AG20443 (cell line): ENCODE data around the gene FNIP2.
A peak's percentile ranks its signal among the peaks of the same experiment; 100 is the strongest.
"Not testable (repeated sequence)": the region's sequence is repeated elsewhere in the genome, so short reads cannot be mapped to it uniquely, and the experiment has no call there.

Experiments
- DNase-seq: peaks from one replicate; pipeline ENCODE4 v3.0.0; 2012; ENCODE audit warnings: low spot score, mixed read lengths

FNIP2 gene

DNA sequence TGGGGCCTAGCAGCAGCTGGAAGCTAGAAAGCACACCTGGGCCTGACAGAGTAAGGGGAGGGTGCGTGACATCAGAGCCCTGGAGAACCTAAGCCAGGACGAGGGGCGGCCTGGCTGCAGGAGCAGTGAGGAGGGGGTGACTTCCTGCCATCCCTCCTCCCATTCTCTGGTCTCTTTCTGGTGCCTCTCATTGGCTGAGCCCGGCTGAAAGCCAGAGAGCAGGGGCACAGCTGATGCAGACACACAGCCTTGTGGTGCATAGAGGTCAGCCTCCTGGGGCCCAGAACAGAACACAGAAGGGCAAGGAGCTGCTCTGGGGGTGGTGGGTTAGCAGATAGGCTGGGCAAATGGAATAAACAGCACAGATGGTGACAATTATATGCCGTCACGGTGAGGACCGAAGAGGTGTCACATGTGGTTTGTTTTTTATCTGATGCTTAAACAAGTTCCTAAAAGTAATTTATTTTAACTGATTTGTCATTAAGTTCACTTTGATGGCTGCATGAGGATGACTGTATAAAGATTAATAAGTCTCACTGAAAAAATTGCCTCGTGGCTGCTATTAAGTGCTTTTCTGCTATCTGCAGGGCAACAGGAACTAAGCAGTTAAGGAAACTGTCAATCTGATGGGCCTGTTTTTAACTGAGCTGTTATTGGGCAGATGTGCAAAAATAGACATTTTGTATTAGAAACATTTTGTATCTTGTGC, 102.0 kb downstream of the FNIP2 start:
- no peak for DNase-seq

DNA sequence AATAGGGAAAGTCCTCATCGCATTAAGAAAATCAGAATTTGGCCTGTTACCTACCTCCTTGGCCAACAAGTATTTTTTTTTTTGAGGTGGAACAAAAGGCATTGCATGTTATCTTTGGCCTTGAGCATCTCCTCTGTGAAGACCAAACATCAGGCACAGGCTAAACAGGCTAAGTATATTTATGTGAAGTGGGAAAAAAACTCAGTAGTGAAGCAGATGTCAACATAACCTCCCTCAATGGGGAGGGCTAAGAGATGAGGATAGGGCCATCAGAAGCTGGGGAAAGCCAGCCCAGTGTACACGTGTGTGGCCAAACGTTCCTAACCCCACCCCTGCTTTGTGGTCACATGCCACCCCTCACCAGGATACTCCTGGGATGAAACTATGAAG, 102.5 kb downstream of the FNIP2 start:
- DNase-seq = no peak

DNA sequence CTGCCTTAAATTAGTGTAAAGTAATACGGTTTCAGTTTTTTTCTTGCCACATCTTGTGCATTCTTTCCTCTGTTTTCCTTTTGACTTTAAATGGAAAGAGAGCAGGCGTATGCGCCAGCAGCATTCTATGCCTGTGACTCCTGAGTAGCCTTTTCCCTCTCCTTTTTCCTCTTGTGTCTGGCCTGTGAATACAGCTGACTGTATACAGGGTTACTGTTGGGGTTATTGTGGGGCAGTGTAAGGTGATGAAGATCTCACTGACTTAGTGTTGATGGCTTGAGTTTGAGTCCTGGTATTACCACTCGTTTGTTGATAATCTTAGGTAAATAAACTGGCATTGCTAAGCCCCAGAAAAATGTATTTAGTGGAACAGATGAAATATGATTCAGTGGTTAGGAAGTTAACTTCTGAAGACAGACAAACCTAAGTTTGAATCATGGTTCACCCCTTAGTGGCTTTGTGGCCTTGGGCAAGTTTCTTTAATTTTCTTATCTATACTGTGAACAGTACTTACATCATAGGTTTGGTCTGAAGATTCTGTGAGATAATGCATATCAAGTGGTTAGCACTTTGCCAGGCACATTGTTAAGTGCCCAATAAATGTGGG, 105.1 kb downstream of the FNIP2 start:
- DNase-seq = peak; percentile 37

DNA sequence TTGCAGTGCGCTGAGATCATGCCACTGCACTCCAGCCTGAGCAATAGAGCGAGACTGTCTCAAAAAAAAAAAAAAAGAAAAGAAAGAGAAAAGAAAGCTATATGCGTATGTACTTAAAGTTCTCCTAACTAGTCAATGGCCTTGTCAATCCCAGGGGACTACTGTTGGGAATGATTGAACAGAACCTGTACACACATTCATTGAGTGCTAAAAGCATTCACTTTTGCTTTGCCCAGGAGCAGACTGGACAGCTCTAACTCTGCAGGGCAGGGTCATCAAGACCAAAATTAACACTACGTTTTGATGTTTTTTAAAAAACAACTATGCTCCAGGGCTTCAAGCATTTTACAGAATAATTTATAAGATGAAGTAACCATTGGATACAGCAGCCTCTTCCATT, 106.2 kb downstream of the FNIP2 start:
- no peak for DNase-seq

- no peak for DNase-seq
Observed at GRCh38 chr4:158875455-158875854, 106.6 kb downstream of the FNIP2 start.

DNA sequence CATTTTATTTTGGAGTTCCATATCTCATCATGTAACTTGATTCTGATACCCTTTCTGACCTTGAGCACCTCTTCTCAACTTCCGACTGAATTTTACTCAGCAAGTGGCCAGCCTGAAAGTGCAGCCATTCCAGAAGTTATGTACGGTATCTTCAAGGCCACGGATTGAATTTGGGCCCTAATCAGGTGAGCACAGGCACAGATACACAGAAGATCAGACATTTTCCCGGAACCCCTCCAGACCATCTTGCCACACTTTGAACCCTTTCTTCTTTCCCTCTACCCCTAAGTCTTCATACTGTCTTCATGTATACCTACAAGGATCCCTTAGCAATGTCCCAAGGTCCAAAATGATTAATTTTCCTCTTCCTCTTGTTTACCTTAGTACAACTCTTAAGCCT, 108.2 kb downstream of the FNIP2 start:
- DNase-seq = no peak

DNA sequence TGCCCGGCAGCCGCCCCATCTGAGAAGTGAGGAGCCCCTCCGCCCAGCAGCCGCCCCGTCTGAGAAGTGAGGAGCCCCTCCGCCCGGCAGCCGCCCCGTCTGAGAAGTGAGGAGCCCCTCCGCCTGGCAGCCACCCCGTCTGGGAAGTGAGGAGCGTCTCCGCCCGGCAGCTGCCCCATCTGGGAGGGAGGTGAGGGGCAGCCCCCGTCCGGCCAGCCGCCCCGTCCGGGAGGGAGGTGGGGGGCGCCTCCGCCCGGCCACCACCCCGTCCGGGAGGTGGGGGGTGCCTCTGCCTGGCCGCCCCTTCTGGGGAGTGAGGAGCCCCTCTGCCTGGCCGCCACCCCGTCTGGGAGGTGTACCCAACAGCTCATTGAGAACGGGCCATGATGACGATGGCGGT, 113.3 kb downstream of the FNIP2 start:
- DNase-seq = not testable (repeated sequence)

DNA sequence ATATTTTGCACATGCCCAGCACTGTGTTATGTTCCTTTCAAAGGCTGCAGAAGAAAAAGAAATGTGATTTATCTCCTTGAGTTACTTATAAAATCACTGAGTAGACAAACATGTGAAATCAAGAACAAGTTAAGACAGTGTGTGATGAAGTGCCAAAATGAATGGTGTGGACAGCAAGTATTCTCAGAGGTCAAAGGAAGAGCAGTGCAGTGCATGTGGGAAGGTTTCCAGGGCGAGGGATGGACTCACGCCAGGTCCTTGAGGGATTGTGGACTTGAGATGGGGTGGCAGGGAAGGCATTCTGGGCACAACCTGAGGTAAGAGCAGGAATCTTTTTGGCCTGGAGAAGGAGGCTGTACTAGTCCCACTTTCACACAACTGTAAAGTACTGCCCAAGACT, 115.5 kb downstream of the FNIP2 start:
- no peak for DNase-seq

DNA sequence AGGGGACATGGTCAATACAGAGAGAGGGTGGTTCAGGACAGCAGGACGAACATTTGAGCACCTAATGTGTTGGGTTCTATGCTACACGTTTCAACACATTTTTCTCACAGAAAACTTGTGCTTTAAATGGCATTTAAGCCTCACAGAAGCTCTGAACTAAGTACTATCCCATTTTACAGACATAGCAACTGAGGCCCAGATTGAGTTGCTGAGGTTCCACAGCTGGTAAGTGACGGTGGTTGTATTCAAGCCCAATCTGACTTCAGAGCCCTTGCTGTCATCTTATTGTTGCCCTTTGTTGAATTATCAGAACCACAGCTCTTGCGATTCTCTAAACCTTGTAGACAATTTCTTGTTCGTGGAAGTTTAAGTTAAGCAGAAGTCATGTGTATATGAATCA, 116.7 kb downstream of the FNIP2 start:
- DNase-seq = no peak

- DNase-seq = no peak
Observed at GRCh38 chr4:158890294-158890693, 121.5 kb downstream of the FNIP2 start.

GRCh38 chr4:158891256-158891655, 122.4 kb downstream of the FNIP2 start:
- no peak for DNase-seq

- DNase-seq = no peak
Observed at GRCh38 chr4:158894826-158895225, 126.0 kb downstream of the FNIP2 start.

DNA sequence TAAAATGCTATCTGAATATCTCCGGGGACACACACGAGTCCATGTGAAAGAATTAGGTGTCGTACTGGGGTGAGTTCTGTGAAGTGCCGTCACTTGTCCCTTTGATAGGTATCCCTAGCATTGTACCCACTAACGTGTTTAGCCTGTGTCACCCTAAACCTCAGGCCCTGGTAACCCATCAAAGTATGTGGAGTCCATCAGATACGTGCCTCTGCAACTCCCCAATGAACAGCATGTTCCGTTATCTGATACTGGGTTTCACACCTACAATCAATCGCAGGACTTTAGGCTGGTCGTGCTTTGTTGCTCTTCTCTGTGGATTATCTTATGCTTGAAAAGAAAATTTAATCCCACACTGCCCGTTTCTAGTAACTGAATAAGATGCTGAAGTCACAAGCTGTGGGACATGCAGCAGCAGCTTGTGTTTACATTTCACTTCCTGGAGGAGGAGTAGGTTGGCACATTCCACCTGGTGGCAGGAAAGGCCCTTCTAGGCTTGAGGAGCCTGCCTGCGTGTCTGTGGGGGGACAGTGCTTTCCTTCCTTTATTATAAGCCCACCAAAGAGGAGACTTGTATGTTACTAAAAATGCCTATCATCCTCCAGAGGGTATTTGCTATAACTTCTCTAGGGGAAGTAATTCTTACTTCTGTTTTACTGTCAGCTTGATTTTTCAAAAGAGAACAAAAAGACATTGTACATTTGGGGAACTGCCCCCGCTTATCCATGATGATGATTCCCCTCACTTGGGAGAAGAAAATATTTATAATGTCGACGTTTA, 127.2 kb downstream of the FNIP2 start:
- DNase-seq = no peak

GRCh38 chr4:158896577-158897238, 127.9 kb downstream of the FNIP2 start:
- not testable (repeated sequence) for DNase-seq

GRCh38 chr4:158900408-158900807, 131.6 kb downstream of the FNIP2 start:
- not testable (repeated sequence) for DNase-seq

GRCh38 chr4:158902280-158903078, 133.7 kb downstream of the FNIP2 start:
- not testable (repeated sequence) for DNase-seq

GRCh38 chr4:158903079-158903456, 134.2 kb downstream of the FNIP2 start:
- no peak for DNase-seq

DNA sequence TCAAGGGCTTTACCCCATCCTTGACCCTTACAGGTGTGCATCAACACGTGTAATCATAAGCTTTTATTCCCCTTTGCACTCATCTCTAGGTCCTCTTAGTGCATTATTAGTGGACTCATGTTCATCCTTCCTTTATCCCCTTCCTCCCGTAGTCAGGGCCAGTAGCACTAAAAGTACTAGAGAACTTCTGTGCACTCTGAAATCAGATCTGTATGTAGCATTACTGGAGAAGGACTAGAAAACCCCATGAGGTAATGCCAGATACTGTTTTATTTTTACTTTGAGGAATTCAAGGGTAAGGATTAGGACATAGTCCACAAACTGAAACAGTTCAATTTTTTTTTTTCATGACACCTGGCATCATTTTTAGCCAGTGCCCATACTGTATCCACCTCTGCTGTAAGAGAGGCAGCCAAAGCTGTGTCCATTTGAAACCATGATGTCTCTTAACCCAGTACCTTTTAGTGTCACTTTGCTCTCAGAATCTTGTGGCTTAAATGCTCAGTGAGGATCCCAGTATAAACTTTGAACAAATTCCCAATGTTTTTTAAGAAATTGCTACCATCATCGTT, 134.7 kb downstream of the FNIP2 start:
- DNase-seq = no peak

DNA sequence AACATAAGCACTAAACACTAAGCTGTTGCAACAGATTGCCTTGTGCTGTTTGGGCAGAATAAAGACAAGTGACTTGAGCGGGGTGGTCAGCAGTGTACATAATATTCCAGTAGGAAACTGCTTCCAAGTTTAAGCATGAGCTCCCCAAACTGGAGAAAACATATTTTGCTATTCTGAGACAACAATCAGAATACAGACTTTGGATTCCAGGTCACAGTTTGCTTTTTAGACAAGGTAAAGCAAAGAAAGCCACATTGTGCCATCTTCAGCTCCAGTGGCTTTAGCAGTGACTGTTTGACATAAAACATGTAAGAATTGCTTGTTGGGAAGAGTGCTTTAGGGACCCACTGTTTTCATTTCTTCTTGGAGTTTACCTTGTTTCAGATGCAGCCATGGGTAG, 136.0 kb downstream of the FNIP2 start:
- no peak for DNase-seq

DNA sequence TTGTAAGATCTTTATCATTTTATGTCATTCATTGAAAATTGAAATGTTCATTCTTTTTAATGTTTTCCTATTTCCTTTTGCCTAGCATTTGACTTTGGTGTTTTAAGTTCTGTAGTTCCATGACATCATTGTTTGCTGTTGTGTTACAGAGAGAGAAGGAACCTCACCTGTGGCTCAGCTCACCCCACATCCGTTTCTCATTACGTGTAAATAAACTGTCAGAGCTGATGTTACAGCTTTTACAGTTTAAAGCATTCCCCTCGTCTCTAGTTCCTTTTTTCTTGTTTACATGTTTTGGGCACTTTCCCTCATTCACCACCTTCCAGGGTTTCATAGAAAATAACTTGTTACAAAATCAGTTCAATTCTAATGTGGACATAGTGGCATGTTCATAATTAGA, 137.2 kb downstream of the FNIP2 start:
- DNase-seq = no peak

DNA sequence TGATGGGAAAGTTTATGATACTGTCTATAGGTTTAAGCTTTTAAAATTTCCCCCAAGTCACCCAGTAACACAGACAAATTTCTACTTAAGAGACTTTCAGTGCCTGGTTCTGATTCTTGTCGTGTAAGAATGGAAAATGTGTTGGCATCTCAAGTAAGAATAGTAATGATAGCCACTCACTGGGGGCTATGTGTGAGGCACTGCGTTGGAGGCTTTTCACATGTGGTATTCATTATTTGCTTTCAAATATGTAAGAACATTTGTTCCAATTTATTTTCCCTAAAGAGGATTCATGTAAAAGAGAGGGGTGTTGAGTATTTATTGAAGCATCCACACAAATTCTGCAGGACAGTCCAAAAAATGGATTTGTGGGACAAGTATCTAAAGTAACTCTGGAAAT, 143.6 kb downstream of the FNIP2 start:
- DNase-seq = no peak

DNA sequence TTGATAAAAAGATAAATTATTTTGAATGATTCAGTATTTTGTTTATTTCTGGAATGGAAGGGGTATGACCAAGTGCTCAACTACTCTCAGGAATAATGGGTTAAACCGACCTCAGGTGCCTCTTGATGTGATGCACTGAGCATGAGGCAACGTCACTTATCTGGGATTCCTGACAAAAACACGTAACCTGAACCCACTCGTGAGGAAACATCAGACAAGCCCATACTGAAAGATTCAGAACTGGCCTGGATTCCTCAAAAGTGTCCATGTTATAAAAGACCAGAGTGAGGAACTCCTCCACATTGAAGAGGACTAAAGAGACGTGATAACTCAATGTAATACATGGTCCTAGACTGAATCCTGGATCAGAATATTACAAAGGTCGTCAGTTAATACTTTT, 144.0 kb downstream of the FNIP2 start:
- no peak for DNase-seq
